ENCODE data around the gene BPHL. TPM values are rescaled to one million over a fixed set of nuclear protein-coding genes. Genes with fewer than 3 reads are reported as not detected.
"Not testable (repeated sequence)": the region's sequence is repeated elsewhere in the genome, so short reads cannot be mapped to it uniquely, and the experiment has no call there.

The BPHL gene
- polyA plus RNA-seq, 1 of the 3 experiments (the other 2 are of a cell fraction): 21.7 TPM

DNA sequence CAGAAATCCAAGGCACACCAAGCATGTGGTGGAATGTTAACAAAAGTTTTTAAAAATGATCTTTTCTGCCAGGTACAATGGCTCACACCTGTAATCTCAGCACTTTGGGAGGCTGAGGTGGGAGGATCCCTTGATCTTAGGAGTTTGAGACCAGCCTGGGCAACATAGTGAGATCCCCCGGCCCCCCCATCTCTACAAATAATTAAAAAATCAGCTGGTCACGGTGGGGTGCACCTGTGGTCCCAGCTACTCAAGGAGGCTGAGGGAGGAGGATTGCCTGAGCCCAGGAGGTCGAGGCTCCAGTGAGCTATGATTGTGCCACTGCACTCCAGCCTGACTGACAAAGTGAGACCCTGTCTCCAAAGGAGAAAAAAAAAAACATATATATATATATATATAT is 42.2 kb upstream of the BPHL start:
- Histone ChIP-seq H3K9me3 (no peaks in the 10 kb centered on the region), H3K79me2 (ENCODE audit: insufficient read depth) (peaks cover 69% of the 10 kb centered on the region), H4K20me1 (ENCODE audit: insufficient read depth) (peaks cover 32% of the 10 kb centered on the region; the same call in 1 of the 2 replicates), H3K9ac (no peak overlapping the region), H3K27me3 (ENCODE audit: insufficient read depth) (no peaks in the 10 kb centered on the region), H3K4me3 (ENCODE audit: low read depth in 2 of 2, low read length in 1 of 2) (no peak overlapping the region), H3K4me2 (no peak overlapping the region), H3K9me2 (no peaks in the 10 kb centered on the region), H3K36me3 (replicated peaks in 1 of 2; ENCODE audit: control insufficient read depth in 1 of 2, insufficient read depth in 2 of 2, low read length in 1 of 2) (peaks cover 51 to 54% of the 10 kb centered on the region in 2 experiments), H2AFZ (ENCODE audit: low read depth) (no peak overlapping the region), H3K27ac (ENCODE audit: low read depth in 2 of 2, low read length in 1 of 2) (no peak overlapping the region), H3K4me1 (ENCODE audit: control insufficient read depth in 1 of 2, insufficient read depth in 2 of 2, low read depth in 1 of 2, low read length in 1 of 2) (peaks cover 0 to 13% of the 10 kb centered on the region in 2 experiments; a peak in 1 of 4 replicates), H3F3A (replicated peaks; ENCODE audit: insufficient read depth) (peaks cover 7% of the 10 kb centered on the region)
- TF ChIP-seq NFIC (IDR thresholded peaks at IDR 0.05; ENCODE audit: borderline replicate concordance) (no peak), USF2 (IDR thresholded peaks at IDR 0.05; ENCODE audit: borderline replicate concordance, low read depth, low read length) (no peak), RXRA (IDR thresholded peaks at IDR 0.05; ENCODE audit: borderline replicate concordance, low read depth) (no peak), ELF1 (IDR thresholded peaks at IDR 0.05) (no peak), GABPA (IDR thresholded peaks at IDR 0.05; ENCODE audit: low read depth) (no peak), PBX3 (IDR thresholded peaks at IDR 0.05) (no peak), IRF3 (IDR thresholded peaks at IDR 0.05; ENCODE audit: low read depth, low read length) (no peak), CHD2 (IDR thresholded peaks at IDR 0.05; ENCODE audit: low read length, partially characterized antibody) (no peak), RAD21 (IDR thresholded peaks at IDR 0.05; ENCODE audit: low read length) (no peak), NRF1 (IDR thresholded peaks at IDR 0.05; ENCODE audit: low read depth, low read length) (no peak), EP300 (IDR thresholded peaks at IDR 0.05; ENCODE audit: borderline replicate concordance in 1 of 2, low read depth in 1 of 2, low read length in 1 of 2) (no peak), GATA2 (CRISPR knock-in tag; IDR thresholded peaks at IDR 0.05) (no peak), MAX (IDR thresholded peaks at IDR 0.05; ENCODE audit: low read depth) (no peak)
- no peak for DNase-seq
- ChIA-PET POLR2A (interaction anchor here (0.6 kb wide), 1 partner anchor 1898 kb away, joined by 3 read pairs; no protein-coding TSS in a partner anchor), CTCF (interaction anchor here (0.6 to 1.4 kb wide), 4 partner anchors 8 to 291 kb away, joined by 3 to 5 read pairs (median 4); no protein-coding TSS in a partner anchor)
- 88% methylated on average over 3 of the region's 3 CpGs for WGBS (ENCODE audit: low lambda C conversion rate)

DNA sequence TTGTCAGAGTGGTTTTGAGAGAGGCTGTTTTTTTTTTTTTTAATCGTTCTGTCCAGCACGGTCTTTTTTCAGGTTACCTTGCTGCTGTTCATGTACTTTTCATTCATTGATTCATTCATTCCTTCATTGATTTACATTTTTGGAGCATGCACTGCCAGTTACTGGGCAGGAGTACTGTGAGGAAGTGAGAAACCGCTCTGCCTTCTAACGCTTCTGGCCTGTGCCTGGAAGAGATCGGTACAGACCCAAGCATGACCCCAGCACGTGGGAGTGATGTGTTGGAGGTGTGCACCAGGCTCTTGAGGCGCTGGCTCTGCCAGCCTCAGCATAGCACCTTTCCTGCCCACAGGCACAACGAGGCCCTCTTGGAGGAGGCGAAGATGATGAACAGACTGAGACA is 41.1 kb upstream of the BPHL start:
- CTCF ChIA-PET: no interaction called here

DNA sequence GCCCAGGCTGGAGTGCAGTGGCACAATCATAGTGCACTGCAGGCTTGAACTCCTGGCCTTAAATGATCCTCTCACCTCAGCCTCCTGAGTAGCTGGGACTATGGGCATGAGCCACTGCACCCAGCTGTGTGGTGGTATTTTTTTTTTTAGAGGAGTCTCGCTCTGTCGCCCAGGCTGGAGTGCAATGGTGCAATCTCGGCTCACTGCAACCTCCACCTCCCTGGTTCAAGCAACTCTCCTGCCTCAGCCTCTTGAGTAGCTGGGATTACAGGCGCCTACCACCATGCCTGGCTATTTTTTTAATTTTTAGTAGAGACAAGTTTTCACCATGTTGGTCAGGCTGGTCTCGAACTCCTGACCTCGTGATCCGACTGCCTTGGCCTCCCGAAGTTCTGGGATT is 39.6 kb upstream of the BPHL start:
- H2AFZ ChIP-seq (ENCODE audit: low read depth); H3K9me2 ChIP-seq; H3K4me1 ChIP-seq (ENCODE audit: control insufficient read depth in 1 of 2, insufficient read depth in 2 of 2, low read depth in 1 of 2, low read length in 1 of 2); POLR2A ChIA-PET; H3K4me3 ChIP-seq (ENCODE audit: low read depth in 2 of 2, low read length in 1 of 2); H3F3A ChIP-seq (replicated peaks; ENCODE audit: insufficient read depth); H3K9me3 ChIP-seq; H3K27ac ChIP-seq (ENCODE audit: low read depth in 2 of 2, low read length in 1 of 2); H3K9ac ChIP-seq; H3K4me2 ChIP-seq; H3K27me3 ChIP-seq (ENCODE audit: insufficient read depth); DNase-seq: not testable (repeated sequence)
- 95% methylated on average over 7 of the region's 8 CpGs for WGBS (ENCODE audit: low lambda C conversion rate)
- H3K36me3 ChIP-seq (replicated peaks in 1 of 2; ENCODE audit: control insufficient read depth in 1 of 2, insufficient read depth in 2 of 2, low read length in 1 of 2): peaks cover 51 to 58% of the 10 kb centered on the region in 2 experiments
- H3K79me2 ChIP-seq (ENCODE audit: insufficient read depth): peaks cover 44% of the 10 kb centered on the region
- CTCF ChIA-PET: interaction anchor here (1.4 kb wide), 1 partner anchor 127 kb away, joined by 5 read pairs; no protein-coding TSS in a partner anchor
- peaks cover 20% of the 10 kb centered on the region; the same call in 1 of the 2 replicates for H4K20me1 ChIP-seq (ENCODE audit: insufficient read depth)

More for the DNA sequence above, 41.1 kb upstream of the BPHL start:
- 99% methylated on average over 9 of the region's 9 CpGs for WGBS (ENCODE audit: low lambda C conversion rate)
- Histone ChIP-seq H3K4me2 (no peak overlapping the region), H3K4me1 (ENCODE audit: control insufficient read depth in 1 of 2, insufficient read depth in 2 of 2, low read depth in 1 of 2, low read length in 1 of 2) (peaks cover 0 to 10% of the 10 kb centered on the region in 2 experiments; a peak in 1 of 4 replicates), H3K9ac (no peak overlapping the region), H3K79me2 (ENCODE audit: insufficient read depth) (peaks cover 59% of the 10 kb centered on the region), H3K9me2 (no peaks in the 10 kb centered on the region), H3K9me3 (no peaks in the 10 kb centered on the region), H3K27ac (ENCODE audit: low read depth in 2 of 2, low read length in 1 of 2) (no peak overlapping the region), H3K27me3 (ENCODE audit: insufficient read depth) (no peaks in the 10 kb centered on the region), H3K36me3 (replicated peaks in 1 of 2; ENCODE audit: control insufficient read depth in 1 of 2, insufficient read depth in 2 of 2, low read length in 1 of 2) (peaks cover 52 to 56% of the 10 kb centered on the region in 2 experiments), H3F3A (replicated peaks; ENCODE audit: insufficient read depth) (no peaks in the 10 kb centered on the region), H3K4me3 (ENCODE audit: low read depth in 2 of 2, low read length in 1 of 2) (no peak overlapping the region), H4K20me1 (ENCODE audit: insufficient read depth) (peaks cover 27% of the 10 kb centered on the region; the same call in 1 of the 2 replicates), H2AFZ (ENCODE audit: low read depth) (no peak overlapping the region)
- POLR2A ChIA-PET: no interaction called here
- TF ChIP-seq FOXJ3 (CRISPR knock-in tag; IDR thresholded peaks at IDR 0.05) (no peak), FOSL2 (IDR thresholded peaks at IDR 0.05; ENCODE audit: borderline replicate concordance, low read depth) (no peak), RFX5 (IDR thresholded peaks at IDR 0.05; ENCODE audit: low read length) (no peak), IRF3 (IDR thresholded peaks at IDR 0.05; ENCODE audit: low read depth, low read length) (no peak), RCOR1 (IDR thresholded peaks at IDR 0.05; ENCODE audit: low read length) (no peak), GABPA (IDR thresholded peaks at IDR 0.05; ENCODE audit: low read depth) (no peak), TAF1 (IDR thresholded peaks at IDR 0.05; ENCODE audit: borderline replicate concordance, low read depth, low read length) (no peak)
- DNase-seq: no peak

Data from SK-N-SH (cell line).